K562 (cell line): ENCODE measurements around the gene NOL8. TPM values are rescaled to one million over a fixed set of nuclear protein-coding genes. Genes with fewer than 3 reads are reported as not detected.

ENCODE experiments used
- ATAC-seq: fragments of 200-7000 bp; cut with Tn5 transposase; 3 replicates; pipeline ENCODE4 v1.9.1; 2020; ENCODE audit warnings: moderate library complexity
- BruUV-seq: library from RNA; stranded (reverse); fragments of 400-500 nt; replicated peaks from 2 replicates; lab custom pipeline; 2021; lab: Mats Ljungman, UMichigan
- CTCF ChIA-PET: fragments of 300-600 bp; formaldehyde crosslinking; extraction: SDS; loops from one replicate; lab custom pipeline; 2021; ENCODE audit warnings: low intra/inter-chr PET ratio; lab: Yijun Ruan, JAX
- POLR2A ChIA-PET: fragments of 300-600, 350-650 bp; sonication (Branson Sonifier 250); formaldehyde crosslinking; extraction: SDS; loops from one replicate; lab custom pipeline; 2021; ENCODE audit warnings: antibody characterized with exemption, inconsistent platforms; lab: Yijun Ruan, JAX
- DNase-seq, 4 experiments: peaks; one replicate each; pipeline versions ENCODE4 v3.0.0 to v3.0.0-alpha.2; 2011 to 2018; ENCODE audit warnings: low spot score in 3 of 4, mixed read lengths in 3 of 4; ENCODE audit errors: extremely low read depth in 1 of 4
- FAIRE-seq: peaks from 2 replicates; lab custom pipeline; 2011; peaks lifted over from hg19 to GRCh38; lab: Jason Lieb, UNC
- H2AFZ ChIP-seq: 2 replicates; pipeline ENCODE4 v1.6.0; 2011; ENCODE audit warnings: low read depth, low read length, control low read depth, inconsistent platforms
- H3K27ac ChIP-seq: fragments of 200-600 bp; 3 replicates; pipeline ENCODE4 v1.8.0; 2011; ENCODE audit warnings: low read depth, mild to moderate bottlenecking, control low read depth, inconsistent platforms, low read length, moderate library complexity, mixed read lengths; ENCODE audit errors: extremely low read depth
- H3K27me3 ChIP-seq, 2 experiments: fragments of 300-600 bp in 1 of 2; 2 replicates in 1 of 2; 3 replicates in 1 of 2; pipeline versions ENCODE4 v1.6.0 to v1.8.0; 2011; ENCODE audit warnings: inconsistent platforms in 2 of 2, low read length in 2 of 2, mild to moderate bottlenecking in 1 of 2, mixed read lengths in 1 of 2, moderate library complexity in 1 of 2; ENCODE audit not compliant: control insufficient read depth in 2 of 2, insufficient read depth in 2 of 2
- H3K36me3 ChIP-seq: fragments of 300-600 bp; 3 replicates; pipeline ENCODE4 v1.8.0; 2011; ENCODE audit warnings: mild to moderate bottlenecking, low read length, inconsistent platforms; ENCODE audit not compliant: control insufficient read depth, insufficient read depth
- H3K4me1 ChIP-seq, 2 experiments: fragments of 200-600 bp in 1 of 2; replicated peaks in 1 of 2; 2 replicates in 1 of 2; 3 replicates in 1 of 2; pipeline versions ENCODE4 v1.5.1 to v1.8.0; 2011; ENCODE audit warnings: inconsistent platforms in 2 of 2, low read length in 2 of 2, mild to moderate bottlenecking in 1 of 2, mixed read lengths in 1 of 2, moderate library complexity in 1 of 2; ENCODE audit not compliant: control insufficient read depth in 2 of 2, insufficient read depth in 2 of 2
- H3K4me2 ChIP-seq: 2 replicates; pipeline ENCODE4 v1.6.1; 2011; ENCODE audit warnings: low read length, control low read depth, inconsistent platforms, mixed read lengths; ENCODE audit not compliant: insufficient read depth
- H3K4me3 ChIP-seq: fragments of 200-600 bp; sonication (generic), shearing (Covaris generic); 2 replicates; pipeline ENCODE4 v1.5.1; 2016; ENCODE audit warnings: control low read depth, inconsistent platforms
- H3K79me2 ChIP-seq: fragments of 200-600 bp; 3 replicates; pipeline ENCODE4 v1.8.0; 2011; ENCODE audit warnings: low read length, inconsistent platforms; ENCODE audit not compliant: control insufficient read depth, insufficient read depth
- H3K9ac ChIP-seq, 2 experiments: 2 replicates each; pipeline versions ENCODE4 v1.6.0 to v1.6.1; 2011; ENCODE audit warnings: low read depth in 2 of 2, low read length in 2 of 2, control low read depth in 1 of 2, inconsistent platforms in 1 of 2, mild to moderate bottlenecking in 1 of 2, mixed read lengths in 1 of 2; ENCODE audit not compliant: insufficient read depth in 1 of 2
- H3K9me1 ChIP-seq: one replicate; pipeline ENCODE4 v1.6.0; 2011; ENCODE audit warnings: inconsistent platforms, mild to moderate bottlenecking, low read length, moderate library complexity; ENCODE audit not compliant: control insufficient read depth, insufficient read depth
- H3K9me3 ChIP-seq: replicated peaks from 2 replicates; pipeline ENCODE4 v1.5.1; 2011; ENCODE audit warnings: low read depth, low read length, inconsistent platforms; ENCODE audit not compliant: control insufficient read depth, insufficient read depth
- H4K20me1 ChIP-seq: replicated peaks from 2 replicates; pipeline ENCODE4 v1.6.1; 2011; ENCODE audit warnings: low read length, inconsistent platforms, mixed read lengths; ENCODE audit not compliant: control insufficient read depth, insufficient read depth
- ADNP ChIP-seq: fragments of 200-800 bp; sonication (Bioruptor generic); IDR thresholded peaks from 2 replicates; pipeline ENCODE4 v1.6.1; 2016; ENCODE audit warnings: missing genetic modification characterization, missing compliant biosample characterization
- HMGN3 ChIP-seq: IDR thresholded peaks from 2 replicates; pipeline ENCODE4 v1.6.1; 2011; ENCODE audit warnings: borderline replicate concordance, low read depth, mild to moderate bottlenecking, mixed read lengths, low read length; ENCODE audit not compliant: insufficient read length; ENCODE audit errors: extremely low read depth
- KLF13 ChIP-seq: fragments of 450-650 bp; IDR thresholded peaks from 2 replicates; pipeline ENCODE4 v1.6.1; 2016; ENCODE audit warnings: missing genetic modification characterization, low read depth, mild to moderate bottlenecking, missing compliant biosample characterization, moderate library complexity, borderline replicate concordance
- ZNF316 ChIP-seq: fragments of 450-650 bp; IDR thresholded peaks from 2 replicates; pipeline ENCODE4 v1.6.1; 2016
- WGBS: fragments of 100-300 bp; shearing (Covaris generic); methylation state at CpG from one replicate; pipeline ENCODE4 v1.1.6; 2016; ENCODE audit warnings: low coverage, mixed read lengths; ENCODE audit not compliant: insufficient coverage; ENCODE audit errors: missing lambda C conversion rate; 5-methylcytosine and 5-hydroxymethylcytosine counted together
- in situ Hi-C: fragments of 300-500 bp; cut with MboI; formaldehyde crosslinking; loops from 4 replicates; pipeline ENCODE4 v1.15.0; 2018; ENCODE audit warnings: inconsistent platforms, mixed read lengths
- intact Hi-C: fragments of 100-400 bp; cut with micrococcal nuclease; formaldehyde crosslinking; loops from 2 replicates; pipeline ENCODE4 v1.14.2; 2022
- polyA plus RNA-seq, 8 experiments: library from polyadenylated mRNA; depleted of rRNA in 4 of 8; stranded (reverse) in 5 of 8; unstranded in 3 of 8; fragments of >200 nt; fragmentation: Nextera tagmentation in 2 of 8; fragmentation: Illumina TruSeq in 1 of 8; extraction: Ambion mirVana in 2 of 8; extraction: Trizol in 1 of 8; gene quantifications; 2 replicates each; pipeline versions ENCODE4 v1.2.1 to v1.2.3, GENCODE V29; 2011 to 2014; ENCODE audit warnings: inconsistent platforms in 1 of 8, missing spikeins in 1 of 8
- total RNA-seq, 7 experiments: library from RNA; depleted of rRNA in 6 of 7; stranded (reverse); fragments of >200 nt in 6 of 7; fragmentation: Illumina TruSeq in 2 of 7; extraction: Trizol in 2 of 7; gene quantifications; 2 replicates each; pipeline versions ENCODE4 v1.2.1 to v1.2.3, GENCODE V29; 2011 to 2021; ENCODE audit warnings: low replicate concordance in 1 of 7
- TF ChIP-seq, protein P1 (sequence below), 3 experiments: IDR thresholded peaks in 2 of 3; conservative IDR thresholded peaks in 1 of 3; 2 replicates each; pipeline ENCODE4 v1.5.1; 2011 to 2012; ENCODE audit warnings: low read length in 3 of 3, mild to moderate bottlenecking in 3 of 3, control low read depth in 2 of 3, improper control_type of control experiment in 1 of 3, inconsistent platforms in 1 of 3, low read depth in 1 of 3, mixed read lengths in 1 of 3, moderate library complexity in 1 of 3; ENCODE audit not compliant: insufficient read depth in 2 of 3

Gene NOL8
- total and polyA plus RNA-seq, 9 of the 15 experiments (the other 6 are each of a cell fraction or from before 2014, with no cell fraction given): 51.3 to 91.5 (median 58.7) TPM

DNA sequence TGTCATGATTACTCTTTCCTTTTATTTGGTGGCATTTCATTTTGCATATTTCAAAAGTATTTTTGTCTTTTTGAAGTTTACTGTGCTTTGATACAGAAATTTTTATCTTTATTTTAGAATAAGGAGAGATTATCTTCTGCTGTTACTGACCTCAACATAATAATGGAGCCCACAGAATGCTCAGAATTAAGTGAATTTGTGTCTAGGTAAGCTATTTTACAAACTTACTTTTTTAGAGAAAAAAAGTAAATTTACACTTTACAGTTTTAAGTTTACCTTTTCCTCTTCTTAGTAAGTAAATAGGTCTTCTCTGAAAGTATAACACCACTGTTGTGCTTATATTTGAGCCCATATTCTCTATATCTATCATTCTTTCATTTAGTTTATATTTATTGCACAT lies 20.4 kb upstream of the NOL8 start:
- Histone ChIP-seq H3K27ac (no peak overlapping the region), H3K4me3 (no peak overlapping the region), H3K36me3 (peaks cover 19% of the 10 kb centered on the region; the same call in 2 of the 3 replicates), H3K27me3 (no peaks in the 10 kb centered on the region), H2AFZ (no peak overlapping the region), H3K9ac (no peak overlapping the region), H3K9me3 (no peaks in the 10 kb centered on the region), H3K9me1 (no peaks in the 10 kb centered on the region), H3K4me1 (no peaks in the 10 kb centered on the region), H3K4me2 (no peak overlapping the region), H3K79me2 (no peaks in the 10 kb centered on the region), H4K20me1 (no peaks in the 10 kb centered on the region)
- in situ Hi-C loops: no loop called here
- intact Hi-C loops: no loop called here
- POLR2A ChIA-PET: interaction anchor here (0.6 kb wide), 1 partner anchor 399 kb away, joined by 3 read pairs; no protein-coding TSS in a partner anchor
- BruUV-seq: no TSS peak
- CTCF ChIA-PET: no interaction called here
- ATAC-seq (no peak), FAIRE-seq (no peak), DNase-seq (no peak)
- no peak for TF ChIP-seq HMGN3
- peak; percentile 38; the same call in 1 of the 2 replicates for TF ChIP-seq ZNF316

DNA sequence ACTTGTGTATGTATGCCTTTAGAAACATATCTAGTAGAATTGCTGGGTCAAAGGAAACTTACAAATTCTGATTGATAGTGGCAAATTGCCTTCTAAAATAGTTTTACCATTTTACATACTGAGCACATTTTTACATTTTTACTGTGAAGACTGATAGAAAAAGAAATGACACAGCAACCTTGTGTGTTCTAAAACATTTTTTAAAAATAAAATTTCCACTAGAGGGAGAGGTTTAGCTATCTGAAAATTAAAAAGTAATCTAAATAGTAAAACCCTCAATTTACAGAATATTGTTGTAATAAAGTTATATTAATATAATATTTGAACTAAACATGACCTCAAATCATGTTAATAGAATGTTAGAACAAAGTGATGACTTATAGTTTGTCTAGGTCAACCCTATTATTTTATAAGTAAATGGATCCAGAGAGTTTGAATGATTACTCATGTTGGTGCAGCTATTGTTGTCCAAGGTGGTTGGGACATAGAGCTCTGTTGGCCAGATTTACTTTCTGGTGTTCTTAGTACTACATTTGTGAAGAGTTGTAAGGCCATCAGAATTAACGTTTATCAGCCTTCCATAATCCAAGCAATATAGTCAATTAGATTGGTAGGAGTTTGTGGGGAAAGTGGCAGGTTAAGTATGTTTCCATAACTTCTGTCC lies 17.8 kb upstream of the NOL8 start:
- TF ChIP-seq ADNP (tag) (0 out of 2 replicates have a peak, but pooled peaks have one; percentile 18), KLF13 (tag) (no peak)
- TF ChIP-seq, protein P1, sequence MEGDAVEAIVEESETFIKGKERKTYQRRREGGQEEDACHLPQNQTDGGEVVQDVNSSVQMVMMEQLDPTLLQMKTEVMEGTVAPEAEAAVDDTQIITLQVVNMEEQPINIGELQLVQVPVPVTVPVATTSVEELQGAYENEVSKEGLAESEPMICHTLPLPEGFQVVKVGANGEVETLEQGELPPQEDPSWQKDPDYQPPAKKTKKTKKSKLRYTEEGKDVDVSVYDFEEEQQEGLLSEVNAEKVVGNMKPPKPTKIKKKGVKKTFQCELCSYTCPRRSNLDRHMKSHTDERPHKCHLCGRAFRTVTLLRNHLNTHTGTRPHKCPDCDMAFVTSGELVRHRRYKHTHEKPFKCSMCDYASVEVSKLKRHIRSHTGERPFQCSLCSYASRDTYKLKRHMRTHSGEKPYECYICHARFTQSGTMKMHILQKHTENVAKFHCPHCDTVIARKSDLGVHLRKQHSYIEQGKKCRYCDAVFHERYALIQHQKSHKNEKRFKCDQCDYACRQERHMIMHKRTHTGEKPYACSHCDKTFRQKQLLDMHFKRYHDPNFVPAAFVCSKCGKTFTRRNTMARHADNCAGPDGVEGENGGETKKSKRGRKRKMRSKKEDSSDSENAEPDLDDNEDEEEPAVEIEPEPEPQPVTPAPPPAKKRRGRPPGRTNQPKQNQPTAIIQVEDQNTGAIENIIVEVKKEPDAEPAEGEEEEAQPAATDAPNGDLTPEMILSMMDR (IDR thresholded peaks at IDR 0.05 in 2 of 3, conservative IDR thresholded peaks at IDR 0.05 in 1 of 3; ENCODE audit: insufficient read depth in 2 of 3, low read depth in 1 of 3, low read length in 3 of 3): peak in 1 of 3 experiments; percentile 27; a peak in 1 of 6 replicates
- TF ChIP-seq, all 486 proteins: peak for 2
- no peak for FAIRE-seq
- H3K4me1 ChIP-seq: no peaks in the 10 kb centered on the region
- H2AFZ ChIP-seq: no peak overlapping the region
- no peaks in the 10 kb centered on the region for H3K9me3 ChIP-seq
- no peaks in the 10 kb centered on the region for H3K27me3 ChIP-seq
- CTCF ChIA-PET: interaction anchor here (1.4 to 1.5 kb wide), 2 partner anchors 97 to 292 kb away, joined by 6 read pairs; no protein-coding TSS in a partner anchor
- WGBS: 53% methylated on average over 1 of the region's 1 CpG
- no TSS peak for BruUV-seq
- intact Hi-C loops (loop anchor here (5.0 kb wide), 1 partner anchor 289 kb away; no protein-coding TSS in a partner anchor), in situ Hi-C loops (no loop called here)
- no peak overlapping the region for H3K4me2 ChIP-seq
- H3K36me3 ChIP-seq: peaks cover 39% of the 10 kb centered on the region
- H4K20me1 ChIP-seq: no peaks in the 10 kb centered on the region; the same call in 1 of the 2 replicates
- POLR2A ChIA-PET: interaction anchor here (1.5 kb wide), 1 partner anchor 12 kb away, joined by 5 read pairs; no protein-coding TSS in a partner anchor
- H3K79me2 ChIP-seq: no peaks in the 10 kb centered on the region
- no peak for ATAC-seq
- no peak overlapping the region for H3K27ac ChIP-seq
- H3K9ac ChIP-seq: no peak overlapping the region
- H3K9me1 ChIP-seq: no peaks in the 10 kb centered on the region
- no peak overlapping the region for H3K4me3 ChIP-seq
- DNase-seq: no peak
